CD4-positive, alpha-beta T cell treated with Interleukin-12 subunit alpha and Interleukin-12 subunit beta, for 1 hour (primary cell): Measurements from ENCODE around the gene EMP3.
"Not testable (repeated sequence)": the region's sequence is repeated elsewhere in the genome, so short reads cannot be mapped to it uniquely, and the experiment has no call there.

ENCODE experiments used
- DNase-seq: peaks from one replicate; pipeline ENCODE4 v3.0.0-alpha.2; 2020

The EMP3 gene

GRCh38 chr19:48348737-48349136 is 23.4 kb downstream of the EMP3 start:
- no peak for DNase-seq

GRCh38 chr19:48350856-48351255 is 25.5 kb downstream of the EMP3 start:
- DNase-seq: no peak

GRCh38 chr19:48351341-48351752 is 26.0 kb downstream of the EMP3 start:
- DNase-seq: peak; percentile 81

- no peak for DNase-seq
Measured at GRCh38 chr19:48353677-48354076, 28.3 kb downstream of the EMP3 start.

GRCh38 chr19:48354332-48354992 is 29.1 kb downstream of the EMP3 start:
- no peak for DNase-seq

- no peak for DNase-seq
Measured at GRCh38 chr19:48355365-48355954, 30.1 kb downstream of the EMP3 start.

GRCh38 chr19:48359123-48359522 is 33.8 kb downstream of the EMP3 start:
- no peak for DNase-seq

GRCh38 chr19:48361912-48362311 is 36.6 kb downstream of the EMP3 start:
- no peak for DNase-seq

GRCh38 chr19:48362716-48363499 is 37.6 kb downstream of the EMP3 start:
- DNase-seq: peak; percentile 91

GRCh38 chr19:48363500-48363809 is 38.1 kb downstream of the EMP3 start:
- DNase-seq: no peak

- peak; percentile 99 for DNase-seq
Measured at GRCh38 chr19:48363810-48364597, 38.7 kb downstream of the EMP3 start, which contains the start of the genes SYNGR4 and TMEM143. SYNGR4 (plus strand) TSS chr19:48364367; CDS start chr19:48365843, 1,476 bp downstream. TMEM143 (minus strand) TSS chr19:48363940; CDS start chr19:48363920, 20 bp downstream.

- DNase-seq: no peak
Measured at GRCh38 chr19:48364598-48365348, 39.4 kb downstream of the EMP3 start.

GRCh38 chr19:48365602-48366001 is 40.2 kb downstream of the EMP3 start:
- DNase-seq: no peak

GRCh38 chr19:48367855-48368254 is 42.5 kb downstream of the EMP3 start:
- no peak for DNase-seq

- no peak for DNase-seq
Measured at GRCh38 chr19:48368936-48369335, 43.6 kb downstream of the EMP3 start.

- no peak for DNase-seq
Measured at GRCh38 chr19:48370955-48371354, 45.6 kb downstream of the EMP3 start.

- DNase-seq: no peak
Measured at GRCh38 chr19:48371367-48371766, 46.0 kb downstream of the EMP3 start.

- DNase-seq: not testable (repeated sequence)
Measured at GRCh38 chr19:48371771-48372170, 46.4 kb downstream of the EMP3 start.

GRCh38 chr19:48372904-48373303 is 47.6 kb downstream of the EMP3 start:
- no peak for DNase-seq

- no peak for DNase-seq
Measured at GRCh38 chr19:48373567-48373966, 48.2 kb downstream of the EMP3 start.

GRCh38 chr19:48378194-48378570 is 52.8 kb downstream of the EMP3 start:
- no peak for DNase-seq

- no peak for DNase-seq
Measured at GRCh38 chr19:48379058-48379457, 53.7 kb downstream of the EMP3 start.
